ENCODE data around the gene FYCO1.

FYCO1 gene

DNA sequence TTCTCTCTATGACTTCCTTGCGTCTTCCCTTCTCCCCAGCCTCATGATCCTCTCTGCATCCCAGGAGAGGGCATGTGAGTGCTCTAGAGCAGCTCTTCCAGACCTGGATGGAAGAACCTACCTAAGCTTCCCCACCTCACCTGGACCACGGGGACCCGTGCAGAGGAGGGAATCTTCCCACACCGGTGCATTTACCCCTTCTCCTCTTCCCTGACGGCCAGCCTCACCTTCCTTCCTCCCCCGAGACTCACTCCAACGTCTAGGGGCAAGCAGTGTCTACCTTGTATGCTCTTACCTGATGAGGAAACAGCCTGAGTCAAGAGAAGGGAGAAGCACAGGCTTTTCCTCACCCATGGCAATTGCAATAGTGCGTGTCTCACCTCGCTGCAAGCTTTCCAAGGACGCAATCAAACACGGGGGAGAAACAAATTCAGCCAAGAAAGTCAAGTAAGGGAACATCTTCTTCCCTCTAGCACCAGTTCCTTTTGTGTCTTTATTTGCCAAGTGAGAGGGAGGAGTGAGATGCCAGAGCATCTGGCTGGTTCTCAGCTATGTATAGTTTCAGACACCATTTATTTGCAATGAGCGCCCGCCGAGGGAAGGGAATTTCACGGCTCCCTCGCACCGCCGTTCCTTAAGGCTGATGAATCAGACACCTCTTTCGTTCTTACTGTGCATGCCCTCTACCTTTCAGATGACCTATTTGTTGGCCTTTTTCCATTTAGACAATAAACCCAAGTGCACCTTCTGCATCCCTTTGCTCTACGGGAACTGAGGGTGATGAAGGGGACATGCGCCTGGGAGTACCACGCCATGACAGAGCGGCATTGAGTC, 111.0 kb downstream of the FYCO1 start:
- DNase-seq (ENCODE audit: low read depth), result no peak

DNA sequence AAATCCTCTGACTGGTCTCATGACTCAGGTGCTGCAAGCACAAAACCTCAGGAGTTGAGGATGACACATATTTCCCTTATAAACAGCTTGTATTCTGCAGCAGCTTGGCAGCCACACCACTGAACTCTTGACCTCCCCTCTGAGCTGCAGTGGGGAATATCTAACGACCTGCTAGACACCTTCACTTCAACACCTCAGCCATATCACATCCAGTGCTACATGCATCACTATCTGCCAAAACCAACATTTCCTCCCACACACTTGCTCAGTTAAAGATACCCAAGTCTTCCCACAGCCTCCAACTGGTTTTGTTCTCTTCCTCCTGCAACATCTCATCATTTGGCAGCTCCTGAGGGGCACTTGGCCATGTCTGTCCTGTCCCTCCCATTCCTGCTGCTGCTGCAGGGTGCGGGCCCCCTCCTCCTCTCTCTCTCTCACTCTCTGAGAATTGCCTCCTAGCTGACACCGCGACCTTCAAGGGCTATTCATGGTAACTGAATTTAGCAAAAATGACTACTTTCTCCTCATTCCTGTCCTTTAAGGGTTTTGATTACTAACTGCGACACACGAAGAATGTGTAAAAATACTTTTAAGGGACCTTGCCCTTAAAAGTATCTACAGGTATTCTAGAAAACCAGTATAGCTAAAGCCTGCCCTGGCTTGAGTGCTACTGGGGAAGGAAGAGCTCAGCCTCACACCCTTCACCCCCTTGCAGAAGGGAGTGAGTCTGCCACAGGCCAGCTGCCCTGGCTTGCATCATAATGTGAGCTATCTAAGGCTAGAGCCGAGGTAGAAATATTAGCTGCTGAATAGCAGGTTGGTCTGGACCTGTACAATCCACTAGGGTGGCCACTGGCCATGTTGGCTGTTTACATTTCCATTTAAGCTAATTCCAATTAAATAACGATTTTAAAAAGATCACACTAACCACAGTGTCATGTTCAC, 114.3 kb downstream of the FYCO1 start:
- DNase-seq (ENCODE audit: low read depth), result no peak

DNA sequence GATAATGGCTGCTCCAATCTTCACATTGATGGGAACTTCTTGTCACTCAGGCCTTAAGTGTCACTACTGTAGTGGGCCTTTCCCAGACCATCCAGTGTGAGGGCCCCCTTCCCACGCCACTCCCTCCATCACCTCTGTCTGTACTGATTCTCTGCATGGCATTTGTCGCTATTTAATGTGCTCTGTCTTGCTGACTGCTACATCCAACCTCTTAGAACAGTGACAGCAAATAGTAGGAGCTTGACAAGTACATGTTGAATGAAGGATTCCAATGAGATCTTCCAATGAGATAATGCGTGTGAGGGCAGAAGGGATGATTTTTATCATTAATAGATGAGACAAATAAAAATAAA, 114.9 kb downstream of the FYCO1 start:
- DNase-seq (ENCODE audit: low read depth), result no peak

DNA sequence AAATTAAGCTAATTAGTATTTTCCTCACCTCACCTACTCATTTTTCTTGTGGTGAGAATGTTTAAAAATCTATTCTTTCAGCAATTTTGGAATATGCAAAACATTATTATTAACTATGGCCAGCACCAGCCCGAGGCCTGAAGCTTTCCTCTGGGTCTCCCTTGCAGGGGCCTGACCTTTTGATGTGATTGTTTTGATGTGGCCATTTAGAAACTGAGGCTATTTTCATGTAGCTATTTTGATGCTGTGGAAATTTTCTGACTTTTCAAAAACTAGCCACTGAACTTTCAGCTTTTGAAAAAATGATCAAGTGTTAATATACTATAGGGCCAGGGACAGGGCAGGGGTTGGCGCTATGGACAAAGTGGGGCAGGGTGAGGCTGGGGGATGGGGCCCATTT, 117.5 kb downstream of the FYCO1 start:
- DNase-seq (ENCODE audit: low read depth), result no peak

DNA sequence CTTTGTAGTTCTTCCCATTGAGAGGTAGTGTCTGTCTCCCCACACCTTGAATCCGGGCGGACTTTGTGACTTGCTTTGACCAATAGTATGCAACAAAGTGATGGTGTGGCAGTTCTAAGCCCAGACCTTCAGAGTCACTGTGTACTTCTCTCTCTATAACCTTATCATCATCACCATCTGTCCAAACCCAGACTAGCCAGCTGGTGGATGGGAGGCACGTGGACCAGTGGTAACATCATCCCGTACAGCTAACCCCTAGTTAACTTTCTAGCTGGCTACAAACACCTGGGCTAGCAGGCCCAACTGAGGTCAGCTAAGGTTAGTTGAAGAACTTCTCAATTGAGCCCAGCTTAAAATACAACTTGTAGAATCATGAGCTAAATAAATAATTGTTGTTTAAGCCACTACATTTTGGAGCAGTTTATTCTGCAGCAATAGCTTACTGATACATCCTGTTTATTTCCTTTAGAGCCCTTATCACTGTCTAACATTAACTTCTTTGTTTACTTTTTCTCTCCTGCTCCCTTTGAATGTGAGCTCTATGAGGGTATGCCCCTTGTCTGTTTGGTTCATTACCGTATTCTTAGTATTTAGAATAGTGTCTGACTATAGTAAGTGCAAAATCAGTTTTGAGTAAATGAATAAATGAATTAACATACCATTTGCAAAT, 120.8 kb downstream of the FYCO1 start:
- DNase-seq (ENCODE audit: low read depth), result no peak

DNA sequence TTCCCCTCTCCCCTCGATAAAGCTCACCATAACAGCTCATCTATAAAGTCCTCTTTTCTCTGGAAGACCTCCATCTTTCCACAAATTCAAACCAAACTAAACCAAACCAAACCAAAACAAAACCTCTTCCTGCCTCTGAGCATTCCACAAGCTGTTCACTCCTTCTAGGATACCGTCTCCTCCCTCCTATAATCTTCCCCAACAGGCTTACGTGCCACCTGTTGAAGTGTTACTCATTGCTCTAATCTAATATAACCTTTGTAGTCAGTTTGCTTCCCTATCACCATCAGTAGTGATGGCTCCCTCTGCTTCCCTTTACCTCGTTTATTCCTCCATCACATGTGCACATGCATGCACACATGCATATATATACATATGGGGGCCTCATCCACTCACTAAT, 122.0 kb downstream of the FYCO1 start:
- no peak for DNase-seq (ENCODE audit: low read depth)

DNA sequence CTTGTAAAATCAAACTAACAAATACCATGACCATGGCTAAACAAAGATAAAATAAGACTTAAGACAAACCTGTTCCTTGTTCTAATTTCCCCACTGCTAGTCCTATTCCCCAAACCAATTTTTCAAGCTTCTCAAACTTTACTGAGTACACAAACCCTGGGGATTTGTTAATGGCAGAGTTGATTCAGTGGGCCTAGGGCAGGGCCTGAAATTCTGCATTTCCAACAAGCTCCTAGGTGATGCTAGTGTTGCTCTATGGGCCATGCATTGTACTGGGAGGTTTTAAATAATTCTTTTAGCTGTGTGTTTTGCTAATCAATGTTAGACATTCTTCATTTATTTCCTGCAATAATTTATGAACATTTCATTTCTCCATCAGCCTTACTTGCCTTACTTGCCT, 122.6 kb downstream of the FYCO1 start:
- no peak for DNase-seq (ENCODE audit: low read depth)

DNA sequence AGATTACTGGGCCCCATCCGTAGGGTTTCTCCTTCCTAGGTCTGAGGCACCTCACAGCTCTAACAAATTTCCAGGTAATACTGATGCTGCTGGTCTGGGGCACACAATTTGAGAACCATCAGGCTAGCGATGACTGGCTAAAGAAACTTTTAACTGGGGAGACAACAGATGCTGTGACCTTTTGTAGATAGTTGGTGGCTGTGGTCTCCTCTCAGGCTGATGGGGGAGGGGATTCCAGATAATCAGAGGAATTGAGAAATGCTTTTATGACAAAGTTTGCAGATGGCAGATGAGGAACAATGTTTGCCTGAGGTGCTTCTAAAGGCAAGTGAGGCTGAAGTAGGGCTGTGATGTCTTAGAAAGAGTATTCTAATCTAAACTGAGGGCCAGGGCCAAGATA, 123.1 kb downstream of the FYCO1 start:
- no peak for DNase-seq (ENCODE audit: low read depth)

DNA sequence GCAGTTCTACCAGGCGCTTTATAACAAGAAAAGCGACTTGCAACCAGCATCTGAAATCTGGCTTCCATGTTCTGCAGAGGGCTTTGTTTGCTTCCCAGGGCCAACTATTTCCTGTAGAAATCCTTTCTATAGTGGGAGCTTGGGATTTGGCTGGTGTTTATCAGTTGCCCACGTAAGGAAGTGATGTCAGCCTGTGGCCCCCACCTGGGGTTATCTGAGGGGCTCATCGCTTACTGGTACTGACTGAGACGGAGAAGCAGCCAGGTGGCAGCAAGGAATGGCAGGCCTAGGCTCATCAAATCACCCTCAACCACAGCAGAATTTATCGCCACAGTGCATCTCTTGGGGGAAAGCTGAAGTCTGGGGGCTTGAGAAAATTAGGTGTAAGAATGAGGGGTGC, 123.8 kb downstream of the FYCO1 start:
- no peak for DNase-seq (ENCODE audit: low read depth)

DNA sequence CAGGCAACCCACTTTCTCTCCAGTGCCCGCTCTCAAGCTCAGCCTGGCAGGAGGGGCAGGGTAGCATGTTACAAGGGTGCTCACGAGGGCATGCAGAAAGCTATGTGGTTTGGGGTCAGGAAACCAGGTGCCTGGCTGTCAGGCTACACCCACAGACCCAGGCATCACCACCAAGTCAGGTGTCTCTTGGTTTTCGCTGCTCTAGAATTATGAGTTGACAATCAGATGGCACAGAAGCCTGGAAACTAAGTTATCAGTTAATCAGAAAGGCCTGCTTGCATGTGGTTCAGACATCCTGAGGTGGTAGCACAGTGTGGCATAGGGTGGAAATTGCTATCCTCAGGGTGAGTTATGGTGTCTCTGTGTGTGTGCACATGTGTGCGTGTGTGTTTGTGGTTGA, 125.5 kb downstream of the FYCO1 start:
- DNase-seq (ENCODE audit: low read depth), result no peak

DNA sequence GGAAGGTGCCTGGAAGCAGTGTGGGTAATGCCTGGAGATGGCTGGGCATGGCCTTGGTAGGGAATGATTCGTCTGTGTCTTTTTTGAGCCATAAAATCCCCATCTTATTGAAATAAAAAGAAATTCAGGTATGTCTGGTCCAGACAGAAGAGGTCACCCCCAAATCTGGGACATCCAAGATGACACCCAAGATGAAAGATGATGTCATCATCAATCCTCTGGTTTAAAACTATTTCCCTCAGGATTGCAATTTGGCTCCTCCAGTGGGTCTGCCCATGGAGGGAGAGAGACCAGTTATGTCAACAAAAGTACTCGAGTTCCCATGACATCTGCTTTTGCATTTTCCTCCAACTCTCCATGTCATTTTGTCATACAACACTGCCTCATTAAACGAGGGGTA, 126.0 kb downstream of the FYCO1 start:
- no peak for DNase-seq (ENCODE audit: low read depth)

DNA sequence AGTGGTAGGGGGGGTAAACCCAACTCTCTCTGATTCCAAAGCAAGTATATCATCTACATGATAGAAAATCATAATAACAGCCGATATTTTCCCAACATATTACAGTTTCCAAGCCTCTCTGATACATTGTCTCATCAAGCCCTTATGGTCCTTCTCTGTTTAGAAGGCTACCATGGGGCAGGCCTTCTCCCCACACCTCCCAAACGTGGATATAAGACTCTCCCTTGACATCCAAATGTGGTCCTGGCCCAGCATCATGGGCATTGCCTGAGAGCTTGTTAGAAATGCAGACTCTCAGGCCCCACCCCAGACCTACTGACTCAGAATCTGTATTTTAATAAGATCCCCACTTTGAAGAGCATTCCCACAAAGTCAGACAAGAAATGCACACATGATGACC, 127.0 kb downstream of the FYCO1 start:
- no peak for DNase-seq (ENCODE audit: low read depth)

DNA sequence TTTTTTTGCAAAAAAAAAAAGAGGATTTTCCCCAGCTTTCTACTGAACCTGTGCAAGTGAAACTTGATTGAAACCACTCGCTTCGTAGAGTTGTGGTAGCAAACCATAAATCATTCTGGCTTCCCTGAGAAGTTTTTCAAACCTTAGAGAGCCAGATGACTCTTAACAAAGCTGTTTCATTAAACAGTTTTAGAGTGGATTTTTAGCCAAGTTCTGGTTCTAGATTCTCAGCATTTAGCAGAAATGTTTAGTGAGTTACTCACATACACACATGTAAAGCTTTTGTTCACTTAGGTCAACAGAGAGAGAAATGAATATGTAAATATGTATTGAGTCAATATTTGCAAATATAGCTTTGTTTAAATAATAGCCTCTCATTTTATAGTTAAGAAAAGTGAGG, 127.4 kb downstream of the FYCO1 start:
- no peak for DNase-seq (ENCODE audit: low read depth)

Measured in stimulated activated CD8-positive, alpha-beta memory T cell treated with anti-CD3 and anti-CD28 coated beads, Interleukin-15, amount 100 ng/mL, for 24 hours (primary cell).